ENCODE results near the gene PSTK.

The PSTK gene

DNA sequence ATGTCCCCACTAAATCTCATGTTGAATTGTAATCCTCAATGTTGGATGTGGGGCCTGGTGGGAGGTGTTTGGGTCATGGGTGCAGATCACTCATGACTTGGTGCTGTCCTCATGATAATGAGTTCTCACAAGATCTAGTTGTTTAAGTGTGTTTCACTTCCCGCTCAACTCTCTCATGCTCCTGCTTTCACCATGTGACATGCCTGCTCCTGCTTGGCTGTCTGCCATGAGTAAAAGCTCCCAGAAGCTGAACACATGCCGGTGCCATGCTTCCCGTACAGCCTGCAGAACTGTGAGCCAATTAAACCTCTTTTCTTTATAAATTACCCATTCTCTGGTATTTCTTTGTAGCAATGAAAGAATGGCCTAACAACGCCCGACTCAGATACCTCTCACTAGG lies 6.2 kb upstream of the PSTK start:
- Mint-ChIP-seq H3K4me1 (ENCODE audit: low read depth) (no peaks in the 10 kb centered on the region), H3K9me3 (peaks cover under 1% of the 10 kb centered on the region), H3K27me3 (ENCODE audit: low read depth) (peaks cover 25% of the 10 kb centered on the region), H3K4me3 (no peak overlapping the region), H3K27ac (no peak overlapping the region), H3K36me3 (ENCODE audit: low read depth) (no peaks in the 10 kb centered on the region)
- no peak for DNase-seq (ENCODE audit: low spot score)

DNA sequence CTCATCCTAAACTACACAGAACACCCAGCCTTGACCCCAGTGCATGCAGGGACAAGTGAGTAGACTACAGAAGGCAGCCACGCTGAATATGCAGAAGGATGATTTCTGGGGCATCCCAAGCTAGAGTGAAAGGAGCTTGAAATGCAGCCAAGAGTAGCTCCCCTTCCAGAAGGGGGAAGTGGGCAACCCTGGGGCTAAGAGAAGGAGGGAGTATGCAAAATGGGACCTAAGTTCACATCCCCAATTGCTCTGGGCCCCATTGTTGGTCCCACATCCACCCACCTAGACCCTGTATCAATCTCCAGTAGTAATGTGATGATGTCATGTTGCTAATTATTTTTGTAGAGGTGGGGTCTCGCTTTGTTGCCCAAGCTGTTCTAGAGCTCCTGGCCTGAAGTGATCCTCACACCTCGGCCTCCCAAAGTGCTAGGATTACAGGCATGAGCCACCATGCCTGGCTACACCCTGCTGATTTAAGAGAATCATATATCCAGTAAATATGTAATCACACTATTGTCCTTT lies 5.6 kb upstream of the PSTK start:
- H3K27ac Mint-ChIP-seq = no peak overlapping the region
- no peak overlapping the region for H3K4me3 Mint-ChIP-seq
- no peaks in the 10 kb centered on the region for H3K36me3 Mint-ChIP-seq (ENCODE audit: low read depth)
- DNase-seq (ENCODE audit: low spot score) = no peak
- no peaks in the 10 kb centered on the region for H3K9me3 Mint-ChIP-seq
- peaks cover 25% of the 10 kb centered on the region for H3K27me3 Mint-ChIP-seq (ENCODE audit: low read depth)
- H3K4me1 Mint-ChIP-seq (ENCODE audit: low read depth) = no peaks in the 10 kb centered on the region

DNA sequence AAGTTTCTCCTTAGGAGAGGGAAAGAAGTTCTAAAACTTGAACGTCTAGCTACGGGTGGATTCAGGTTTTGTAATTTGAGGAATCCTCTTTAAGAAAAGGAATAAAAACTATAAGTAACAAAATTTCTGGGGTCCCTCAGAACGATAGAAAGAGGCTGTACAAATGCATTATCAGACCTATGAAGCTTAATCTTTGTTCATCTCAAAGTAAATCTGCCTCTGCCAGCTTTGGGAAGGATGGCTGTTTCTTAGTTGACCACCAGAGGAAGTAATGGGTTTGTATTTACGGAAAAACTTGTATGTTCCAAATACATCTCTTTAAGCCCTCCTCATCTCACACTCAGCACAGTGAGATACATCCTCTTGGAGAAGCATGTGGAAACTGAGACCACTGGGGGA lies 864 bp downstream of the PSTK start:
- Mint-ChIP-seq H3K9me3 (no peaks in the 10 kb centered on the region), H3K4me1 (ENCODE audit: low read depth) (peaks cover 13% of the 10 kb centered on the region), H3K27me3 (ENCODE audit: low read depth) (peaks cover 11% of the 10 kb centered on the region), H3K36me3 (ENCODE audit: low read depth) (peaks cover 2% of the 10 kb centered on the region), H3K4me3 (peak overlapping the region; percentile 92), H3K27ac (peak overlapping the region; percentile 99)
- no peak for DNase-seq (ENCODE audit: low spot score)

- H3K27ac Mint-ChIP-seq = no peak overlapping the region
- peaks cover 13% of the 10 kb centered on the region for H3K4me1 Mint-ChIP-seq (ENCODE audit: low read depth)
- no peak for DNase-seq (ENCODE audit: low spot score)
- H3K4me3 Mint-ChIP-seq = no peak overlapping the region
- no peaks in the 10 kb centered on the region for H3K27me3 Mint-ChIP-seq (ENCODE audit: low read depth)
- H3K36me3 Mint-ChIP-seq (ENCODE audit: low read depth) = peaks cover 2% of the 10 kb centered on the region
- H3K9me3 Mint-ChIP-seq = no peaks in the 10 kb centered on the region
Observed at GRCh38 chr10:122983898-122984297, 3.7 kb downstream of the PSTK start.

GRCh38 chr10:122984708-122985107 lies 4.5 kb downstream of the PSTK start:
- H3K4me1 Mint-ChIP-seq (ENCODE audit: low read depth) = peaks cover 13% of the 10 kb centered on the region
- no peak for DNase-seq (ENCODE audit: low spot score)
- no peaks in the 10 kb centered on the region for H3K27me3 Mint-ChIP-seq (ENCODE audit: low read depth)
- H3K4me3 Mint-ChIP-seq = no peak overlapping the region
- H3K36me3 Mint-ChIP-seq (ENCODE audit: low read depth) = peaks cover 2% of the 10 kb centered on the region
- no peaks in the 10 kb centered on the region for H3K9me3 Mint-ChIP-seq
- no peak overlapping the region for H3K27ac Mint-ChIP-seq

GRCh38 chr10:122986335-122986734 lies 6.1 kb downstream of the PSTK start:
- Mint-ChIP-seq H3K9me3 (no peaks in the 10 kb centered on the region), H3K4me1 (ENCODE audit: low read depth) (peaks cover 2% of the 10 kb centered on the region)

GRCh38 chr10:122988501-122988900 lies 8.3 kb downstream of the PSTK start:
- Mint-ChIP-seq H3K27me3 (ENCODE audit: low read depth) (no peaks in the 10 kb centered on the region), H3K36me3 (ENCODE audit: low read depth) (peaks cover 5% of the 10 kb centered on the region), H3K4me1 (ENCODE audit: low read depth) (no peaks in the 10 kb centered on the region), H3K27ac (no peak overlapping the region), H3K4me3 (no peak overlapping the region), H3K9me3 (no peaks in the 10 kb centered on the region)
- no peak for DNase-seq (ENCODE audit: low spot score)

More at GRCh38 chr10:122986335-122986734, 6.1 kb downstream of the PSTK start:
- no peak for DNase-seq (ENCODE audit: low spot score)
- Mint-ChIP-seq H3K27ac (no peak overlapping the region), H3K36me3 (ENCODE audit: low read depth) (peaks cover 5% of the 10 kb centered on the region), H3K4me3 (no peak overlapping the region), H3K27me3 (ENCODE audit: low read depth) (no peaks in the 10 kb centered on the region)

DNA sequence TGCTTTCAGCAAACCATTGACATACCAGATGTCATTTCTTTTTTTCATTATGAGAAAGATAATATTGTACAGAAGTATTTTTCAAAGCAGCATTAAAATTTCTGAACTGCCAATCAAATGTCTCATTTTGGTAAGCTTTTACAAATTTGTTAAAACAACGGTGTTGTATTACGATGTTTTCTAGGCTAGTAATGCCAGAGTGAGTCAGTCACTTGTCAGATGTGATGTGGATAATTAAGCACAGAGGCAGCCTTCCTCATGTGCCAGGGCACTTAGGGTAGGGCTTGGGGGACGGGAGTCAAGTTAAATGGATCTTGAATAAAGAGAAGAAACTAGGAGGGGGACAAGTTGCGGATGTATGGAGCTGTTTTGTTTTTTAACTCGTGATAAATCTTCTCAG lies 10.1 kb downstream of the PSTK start:
- H3K27me3 Mint-ChIP-seq (ENCODE audit: low read depth) = no peaks in the 10 kb centered on the region
- no peaks in the 10 kb centered on the region for H3K9me3 Mint-ChIP-seq
- H3K4me3 Mint-ChIP-seq = no peak overlapping the region
- no peak for DNase-seq (ENCODE audit: low spot score)
- peaks cover 13% of the 10 kb centered on the region for H3K36me3 Mint-ChIP-seq (ENCODE audit: low read depth)
- no peaks in the 10 kb centered on the region for H3K4me1 Mint-ChIP-seq (ENCODE audit: low read depth)
- H3K27ac Mint-ChIP-seq = no peak overlapping the region

GRCh38 chr10:122992031-122992585 lies 11.9 kb downstream of the PSTK start:
- Mint-ChIP-seq H3K36me3 (ENCODE audit: low read depth) (peaks cover 14% of the 10 kb centered on the region), H3K9me3 (no peaks in the 10 kb centered on the region), H3K4me1 (ENCODE audit: low read depth) (no peaks in the 10 kb centered on the region), H3K27ac (no peak overlapping the region), H3K27me3 (ENCODE audit: low read depth) (no peaks in the 10 kb centered on the region), H3K4me3 (no peak overlapping the region)
- no peak for DNase-seq (ENCODE audit: low spot score)

GRCh38 chr10:122993797-122994336 lies 13.7 kb downstream of the PSTK start:
- H3K4me1 Mint-ChIP-seq (ENCODE audit: low read depth) = peaks cover 2% of the 10 kb centered on the region
- no peaks in the 10 kb centered on the region for H3K9me3 Mint-ChIP-seq
- H3K27me3 Mint-ChIP-seq (ENCODE audit: low read depth) = no peaks in the 10 kb centered on the region
- H3K4me3 Mint-ChIP-seq = no peak overlapping the region
- no peak for DNase-seq (ENCODE audit: low spot score)
- peaks cover 16% of the 10 kb centered on the region for H3K36me3 Mint-ChIP-seq (ENCODE audit: low read depth)
- no peak overlapping the region for H3K27ac Mint-ChIP-seq

DNA sequence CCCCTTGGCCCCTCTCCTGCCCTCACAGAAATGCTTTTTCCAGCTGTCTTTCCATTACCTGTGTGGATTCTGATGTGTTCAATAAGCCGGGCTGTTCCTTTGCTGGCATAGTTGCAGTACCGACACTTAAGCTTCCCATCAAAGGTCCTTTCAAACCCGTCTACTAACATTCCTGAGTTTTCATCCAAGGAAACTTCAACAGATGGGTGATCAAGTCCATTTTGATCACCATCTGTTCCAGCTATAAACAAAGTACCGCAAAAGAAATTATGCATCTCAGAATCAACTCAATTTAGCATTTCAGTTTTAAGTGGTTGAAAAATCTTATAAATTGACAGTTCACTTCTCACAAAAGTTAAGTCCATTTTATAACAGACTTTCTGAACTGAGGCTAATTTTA lies 15.7 kb downstream of the PSTK start:
- no peak for DNase-seq (ENCODE audit: low spot score)
- Mint-ChIP-seq H3K27ac (no peak overlapping the region), H3K9me3 (no peaks in the 10 kb centered on the region), H3K36me3 (ENCODE audit: low read depth) (peaks cover 13% of the 10 kb centered on the region), H3K4me3 (no peak overlapping the region), H3K27me3 (ENCODE audit: low read depth) (no peaks in the 10 kb centered on the region), H3K4me1 (ENCODE audit: low read depth) (peaks cover 9% of the 10 kb centered on the region)

DNA sequence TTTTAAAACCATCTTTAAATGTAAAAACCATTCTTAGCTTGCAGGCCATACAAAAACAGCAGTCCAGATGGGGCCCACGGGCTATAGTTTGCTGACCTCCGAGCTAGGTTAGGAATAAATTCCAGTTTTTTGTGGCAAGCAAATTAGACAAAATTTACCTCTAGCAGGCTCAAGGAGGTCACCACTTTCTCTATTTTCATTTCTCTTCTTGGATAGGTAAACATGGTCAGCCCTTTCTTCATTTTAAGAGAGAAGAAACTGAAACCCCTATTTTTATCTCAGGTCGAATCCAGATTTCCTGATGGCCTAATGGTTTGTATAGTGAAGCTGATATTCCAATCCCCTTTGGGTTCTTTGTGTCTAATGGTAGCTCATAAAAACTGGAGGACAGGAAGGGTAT lies 17.7 kb downstream of the PSTK start:
- Mint-ChIP-seq H3K9me3 (no peaks in the 10 kb centered on the region), H3K4me3 (no peak overlapping the region), H3K27me3 (ENCODE audit: low read depth) (no peaks in the 10 kb centered on the region), H3K27ac (no peak overlapping the region), H3K4me1 (ENCODE audit: low read depth) (peaks cover 9% of the 10 kb centered on the region), H3K36me3 (ENCODE audit: low read depth) (peaks cover 17% of the 10 kb centered on the region)
- DNase-seq (ENCODE audit: low spot score) = no peak

DNA sequence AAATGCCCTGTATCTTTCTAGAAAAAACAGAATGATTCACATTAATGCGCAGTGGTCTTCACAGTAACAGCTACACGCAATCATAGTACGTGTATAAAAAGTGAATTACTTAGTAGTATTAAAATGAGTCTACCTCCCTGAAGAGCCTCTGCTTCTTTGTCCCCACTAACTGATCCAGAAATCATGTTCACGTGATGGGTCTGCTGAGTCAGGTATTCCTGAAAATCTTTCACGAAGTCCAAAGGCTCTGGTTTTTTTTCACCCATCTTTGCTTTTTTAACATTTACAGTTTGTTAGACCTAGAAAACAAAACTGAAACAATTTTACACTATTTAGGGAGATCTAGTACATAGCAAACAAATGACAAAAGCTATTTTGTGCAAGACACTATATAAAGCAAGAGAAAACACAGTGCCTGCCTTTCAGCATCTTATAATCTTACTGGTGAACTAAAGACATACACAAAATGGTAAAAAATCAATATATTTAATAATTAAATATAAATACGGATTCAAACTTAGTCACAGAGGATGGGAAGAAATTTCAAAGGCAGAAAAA lies 18.2 kb downstream of the PSTK start:
- H3K36me3 Mint-ChIP-seq (ENCODE audit: low read depth) = peaks cover 17% of the 10 kb centered on the region
- H3K27ac Mint-ChIP-seq = no peak overlapping the region
- DNase-seq (ENCODE audit: low spot score) = no peak
- peaks cover 9% of the 10 kb centered on the region for H3K4me1 Mint-ChIP-seq (ENCODE audit: low read depth)
- H3K4me3 Mint-ChIP-seq = no peak overlapping the region
- H3K9me3 Mint-ChIP-seq = no peaks in the 10 kb centered on the region
- no peaks in the 10 kb centered on the region for H3K27me3 Mint-ChIP-seq (ENCODE audit: low read depth)

DNA sequence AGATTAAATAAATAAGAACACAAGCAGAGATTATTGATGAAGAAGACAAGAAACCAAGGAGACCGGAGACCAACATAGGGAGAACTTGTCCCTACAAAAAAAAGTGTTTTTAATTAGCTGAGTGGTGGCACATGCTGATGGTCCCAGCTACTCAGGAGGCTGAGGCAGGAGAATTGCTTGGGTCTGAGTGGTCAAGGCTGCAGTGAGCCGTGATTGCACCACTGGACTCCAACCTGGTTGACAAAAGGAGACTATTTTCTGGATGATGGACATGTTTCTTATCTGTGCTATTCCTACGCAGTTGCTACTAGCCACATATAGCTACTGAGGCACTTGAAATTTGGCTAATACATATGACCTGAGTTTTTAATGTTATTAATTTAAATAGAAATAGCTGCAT lies 18.7 kb downstream of the PSTK start:
- H3K27ac Mint-ChIP-seq = no peak overlapping the region
- no peaks in the 10 kb centered on the region for H3K27me3 Mint-ChIP-seq (ENCODE audit: low read depth)
- H3K36me3 Mint-ChIP-seq (ENCODE audit: low read depth) = peaks cover 15% of the 10 kb centered on the region
- H3K9me3 Mint-ChIP-seq = no peaks in the 10 kb centered on the region
- H3K4me3 Mint-ChIP-seq = no peak overlapping the region
- no peak for DNase-seq (ENCODE audit: low spot score)
- H3K4me1 Mint-ChIP-seq (ENCODE audit: low read depth) = peaks cover 9% of the 10 kb centered on the region

GRCh38 chr10:122999347-122999746 lies 19.1 kb downstream of the PSTK start:
- Mint-ChIP-seq H3K4me3 (no peak overlapping the region), H3K9me3 (no peaks in the 10 kb centered on the region), H3K4me1 (ENCODE audit: low read depth) (peaks cover 9% of the 10 kb centered on the region), H3K27ac (no peak overlapping the region), H3K27me3 (ENCODE audit: low read depth) (no peaks in the 10 kb centered on the region), H3K36me3 (ENCODE audit: low read depth) (peaks cover 12% of the 10 kb centered on the region)
- no peak for DNase-seq (ENCODE audit: low spot score)

Data from T-helper 2 cell treated with Interferon-gamma antibody and Interleukin-4, amounts not matched to agents 5 μg/mL and 100 μg/mL, for 36 hours (primary cell).